ENCODE results near the gene ALDH1A1.

The ALDH1A1 gene

GRCh38 chr9:72978744-72979143 is 25.9 kb upstream of the ALDH1A1 start:
- H3K36me3 ChIP-seq (ENCODE audit: control insufficient read depth in 1 of 2, insufficient read depth in 2 of 2, low read length in 2 of 2): no peaks in the 10 kb centered on the region
- H3K4me1 ChIP-seq (ENCODE audit: control insufficient read depth in 1 of 2, insufficient read depth in 2 of 2, low read length in 2 of 2): no peaks in the 10 kb centered on the region
- H3K4me3 ChIP-seq (ENCODE audit: low read depth in 1 of 2, low read length in 2 of 2): no peak overlapping the region
- no peak overlapping the region for H3K27ac ChIP-seq (ENCODE audit: low read length)
- no peaks in the 10 kb centered on the region for H3K9me3 ChIP-seq (ENCODE audit: control insufficient read depth in 1 of 2, low read length in 2 of 2)
- H3K27me3 ChIP-seq (ENCODE audit: low read depth, low read length): no peaks in the 10 kb centered on the region

- H3K4me3 ChIP-seq (ENCODE audit: low read depth in 1 of 2, low read length in 2 of 2): no peak overlapping the region
- H3K9me3 ChIP-seq (ENCODE audit: control insufficient read depth in 1 of 2, low read length in 2 of 2): no peaks in the 10 kb centered on the region
- no peaks in the 10 kb centered on the region for H3K4me1 ChIP-seq (ENCODE audit: control insufficient read depth in 1 of 2, insufficient read depth in 2 of 2, low read length in 2 of 2)
- no peaks in the 10 kb centered on the region for H3K36me3 ChIP-seq (ENCODE audit: control insufficient read depth in 1 of 2, insufficient read depth in 2 of 2, low read length in 2 of 2)
- H3K27ac ChIP-seq (ENCODE audit: low read length): no peak overlapping the region
- no peaks in the 10 kb centered on the region for H3K27me3 ChIP-seq (ENCODE audit: low read depth, low read length)
These were observed 24.8 kb upstream of the ALDH1A1 start for GRCh38 chr9:72977670-72978069.

GRCh38 chr9:72974501-72974900 is 21.6 kb upstream of the ALDH1A1 start:
- Histone ChIP-seq H3K4me3 (ENCODE audit: low read depth in 1 of 2, low read length in 2 of 2) (no peak overlapping the region), H3K9me3 (ENCODE audit: control insufficient read depth in 1 of 2, low read length in 2 of 2) (no peaks in the 10 kb centered on the region), H3K36me3 (ENCODE audit: control insufficient read depth in 1 of 2, insufficient read depth in 2 of 2, low read length in 2 of 2) (no peaks in the 10 kb centered on the region), H3K27me3 (ENCODE audit: low read depth, low read length) (no peaks in the 10 kb centered on the region), H3K4me1 (ENCODE audit: control insufficient read depth in 1 of 2, insufficient read depth in 2 of 2, low read length in 2 of 2) (no peaks in the 10 kb centered on the region), H3K27ac (ENCODE audit: low read length) (no peak overlapping the region)

GRCh38 chr9:72972636-72973035 is 19.8 kb upstream of the ALDH1A1 start:
- Histone ChIP-seq H3K36me3 (ENCODE audit: control insufficient read depth in 1 of 2, insufficient read depth in 2 of 2, low read length in 2 of 2) (no peaks in the 10 kb centered on the region), H3K27ac (ENCODE audit: low read length) (no peak overlapping the region), H3K4me3 (ENCODE audit: low read depth in 1 of 2, low read length in 2 of 2) (no peak overlapping the region), H3K27me3 (ENCODE audit: low read depth, low read length) (no peaks in the 10 kb centered on the region), H3K4me1 (ENCODE audit: control insufficient read depth in 1 of 2, insufficient read depth in 2 of 2, low read length in 2 of 2) (no peaks in the 10 kb centered on the region), H3K9me3 (ENCODE audit: control insufficient read depth in 1 of 2, low read length in 2 of 2) (no peaks in the 10 kb centered on the region)

DNA sequence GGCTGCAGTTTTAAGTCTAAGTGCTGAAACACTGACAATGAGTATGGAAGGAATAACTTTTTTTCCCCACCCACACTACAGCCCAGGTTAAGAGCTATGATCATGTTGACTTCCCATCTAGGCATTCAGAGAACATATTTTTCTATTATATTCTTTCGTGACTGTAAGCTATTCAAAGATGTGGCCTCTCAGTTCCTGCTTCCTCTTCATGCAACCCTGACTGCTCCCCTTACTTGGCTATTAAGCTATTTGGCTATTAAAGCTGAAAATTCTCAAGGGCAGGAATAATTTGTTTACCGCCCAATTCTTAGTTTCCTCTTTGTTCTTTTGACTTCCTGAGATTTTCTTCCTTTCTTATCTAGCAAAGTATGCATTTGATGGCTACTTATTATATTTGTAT is 18.6 kb upstream of the ALDH1A1 start:
- Histone ChIP-seq H3K4me1 (ENCODE audit: control insufficient read depth in 1 of 2, insufficient read depth in 2 of 2, low read length in 2 of 2) (no peaks in the 10 kb centered on the region), H3K27me3 (ENCODE audit: low read depth, low read length) (no peaks in the 10 kb centered on the region), H3K36me3 (ENCODE audit: control insufficient read depth in 1 of 2, insufficient read depth in 2 of 2, low read length in 2 of 2) (no peaks in the 10 kb centered on the region), H3K4me3 (ENCODE audit: low read depth in 1 of 2, low read length in 2 of 2) (no peak overlapping the region), H3K27ac (ENCODE audit: low read length) (no peak overlapping the region), H3K9me3 (ENCODE audit: control insufficient read depth in 1 of 2, low read length in 2 of 2) (no peaks in the 10 kb centered on the region)

GRCh38 chr9:72960446-72960845 is 7.6 kb upstream of the ALDH1A1 start:
- Histone ChIP-seq H3K27me3 (ENCODE audit: low read depth, low read length) (no peaks in the 10 kb centered on the region), H3K4me3 (ENCODE audit: low read depth in 1 of 2, low read length in 2 of 2) (no peak overlapping the region), H3K27ac (ENCODE audit: low read length) (no peak overlapping the region), H3K4me1 (ENCODE audit: control insufficient read depth in 1 of 2, insufficient read depth in 2 of 2, low read length in 2 of 2) (no peaks in the 10 kb centered on the region), H3K36me3 (ENCODE audit: control insufficient read depth in 1 of 2, insufficient read depth in 2 of 2, low read length in 2 of 2) (no peaks in the 10 kb centered on the region), H3K9me3 (ENCODE audit: control insufficient read depth in 1 of 2, low read length in 2 of 2) (no peaks in the 10 kb centered on the region)

DNA sequence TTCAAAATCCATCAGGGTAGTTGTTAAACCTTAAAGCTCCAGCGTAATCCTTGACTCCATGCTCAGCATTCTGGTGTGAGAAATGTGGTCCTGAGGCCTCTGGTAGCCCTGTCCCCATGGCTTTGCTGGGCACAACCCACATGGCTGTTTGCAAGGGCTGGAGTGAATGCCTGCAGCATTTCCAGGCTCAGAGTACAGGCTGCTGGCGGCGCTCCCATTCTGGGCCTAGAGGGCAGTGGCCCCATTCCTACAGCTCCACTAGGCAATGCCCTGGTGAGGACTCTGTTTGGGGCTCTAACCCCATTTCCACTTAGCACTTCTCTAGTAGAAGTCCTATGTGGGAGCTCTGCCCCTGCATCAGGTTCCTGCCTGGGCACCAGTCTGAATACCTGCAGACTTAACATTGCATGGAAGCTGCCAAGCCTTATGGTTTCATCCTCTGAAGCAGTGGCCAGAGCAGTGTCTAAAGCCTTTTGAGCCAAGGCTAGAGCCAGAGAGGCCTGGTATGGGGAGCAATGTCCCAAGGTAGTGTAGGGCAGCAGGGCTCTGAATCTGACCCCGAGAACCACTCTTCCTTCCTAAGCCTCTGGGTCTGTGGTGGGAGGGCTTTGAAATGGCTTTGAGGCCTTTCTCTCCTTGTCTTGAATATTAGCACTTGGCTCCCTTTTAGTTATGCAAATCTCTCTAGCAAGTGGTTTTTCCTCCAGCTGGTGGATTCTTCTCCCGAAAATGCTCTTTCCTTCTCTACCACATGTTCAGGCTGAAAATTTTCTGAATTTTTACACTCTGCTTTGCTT is 5.8 kb upstream of the ALDH1A1 start:
- Histone ChIP-seq H3K4me1 (ENCODE audit: control insufficient read depth in 1 of 2, insufficient read depth in 2 of 2, low read length in 2 of 2) (no peaks in the 10 kb centered on the region), H3K4me3 (ENCODE audit: low read depth in 1 of 2, low read length in 2 of 2) (no peak overlapping the region), H3K27me3 (ENCODE audit: low read depth, low read length) (no peaks in the 10 kb centered on the region), H3K27ac (ENCODE audit: low read length) (no peak overlapping the region), H3K9me3 (ENCODE audit: control insufficient read depth in 1 of 2, low read length in 2 of 2) (no peaks in the 10 kb centered on the region), H3K36me3 (ENCODE audit: control insufficient read depth in 1 of 2, insufficient read depth in 2 of 2, low read length in 2 of 2) (no peaks in the 10 kb centered on the region)

DNA sequence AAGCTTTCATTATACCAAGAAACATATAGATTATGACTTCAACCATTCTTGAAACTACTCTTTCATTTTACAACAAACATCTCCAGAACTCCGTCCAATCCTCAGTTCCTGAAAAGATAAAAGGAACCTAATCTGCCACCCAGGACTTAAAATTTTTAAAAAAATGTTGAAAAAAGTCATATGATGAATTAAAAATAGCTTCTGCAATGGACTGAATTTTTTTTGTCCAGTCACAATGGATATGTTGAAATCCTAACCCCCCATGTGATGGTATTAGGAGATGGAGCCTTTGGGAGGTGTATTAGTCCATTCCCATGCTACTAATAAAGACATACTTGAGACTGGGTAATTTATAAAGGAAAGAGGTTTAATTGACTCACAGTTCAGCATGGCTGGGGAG is 2.7 kb upstream of the ALDH1A1 start:
- Histone ChIP-seq H3K4me3 (ENCODE audit: low read depth in 1 of 2, low read length in 2 of 2) (no peak overlapping the region), H3K4me1 (ENCODE audit: control insufficient read depth in 1 of 2, insufficient read depth in 2 of 2, low read length in 2 of 2) (peaks cover 0 to 5% of the 10 kb centered on the region in 2 donors), H3K9me3 (ENCODE audit: control insufficient read depth in 1 of 2, low read length in 2 of 2) (no peaks in the 10 kb centered on the region), H3K36me3 (ENCODE audit: control insufficient read depth in 1 of 2, insufficient read depth in 2 of 2, low read length in 2 of 2) (no peaks in the 10 kb centered on the region), H3K27me3 (ENCODE audit: low read depth, low read length) (no peaks in the 10 kb centered on the region), H3K27ac (ENCODE audit: low read length) (no peak overlapping the region)

GRCh38 chr9:72955126-72955455 is 2.2 kb upstream of the ALDH1A1 start:
- Histone ChIP-seq H3K4me1 (ENCODE audit: control insufficient read depth in 1 of 2, insufficient read depth in 2 of 2, low read length in 2 of 2) (peaks cover 0 to 5% of the 10 kb centered on the region in 2 donors), H3K36me3 (ENCODE audit: control insufficient read depth in 1 of 2, insufficient read depth in 2 of 2, low read length in 2 of 2) (no peaks in the 10 kb centered on the region), H3K4me3 (ENCODE audit: low read depth in 1 of 2, low read length in 2 of 2) (no peak overlapping the region), H3K27me3 (ENCODE audit: low read depth, low read length) (no peaks in the 10 kb centered on the region), H3K9me3 (ENCODE audit: control insufficient read depth in 1 of 2, low read length in 2 of 2) (no peaks in the 10 kb centered on the region), H3K27ac (ENCODE audit: low read length) (peak overlapping the region; percentile 11)

DNA sequence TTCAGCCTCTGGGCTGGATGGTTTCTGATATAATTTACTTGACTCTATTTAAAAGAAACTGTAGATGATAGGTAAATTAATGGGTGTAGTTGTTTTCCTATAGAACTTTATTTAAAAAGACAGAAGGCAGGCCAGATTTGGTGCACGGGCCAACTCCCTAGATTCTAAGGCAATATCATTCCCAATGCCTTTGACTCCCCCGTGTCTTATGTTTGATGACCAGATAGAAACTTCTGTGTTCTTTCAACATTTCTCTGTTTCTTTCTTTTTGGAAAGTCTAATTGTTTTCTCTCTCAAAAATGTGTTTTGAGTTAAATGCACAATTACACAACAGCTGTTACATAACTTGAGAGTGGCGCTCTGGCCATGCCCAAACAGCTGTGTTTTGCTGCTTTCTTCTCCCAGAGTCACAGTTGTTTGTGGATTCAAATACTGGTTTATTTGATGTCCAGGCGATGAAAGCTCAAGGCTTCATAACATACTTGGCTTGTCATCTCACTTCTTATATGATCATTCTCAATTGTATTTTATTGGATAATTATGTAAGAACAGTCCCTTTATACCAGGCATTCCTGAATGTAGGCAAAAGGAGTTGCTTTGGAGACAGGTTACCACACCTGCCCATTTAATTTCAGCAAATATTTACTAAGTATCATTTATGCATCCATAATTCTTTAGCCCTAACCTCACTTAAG is 1.7 kb upstream of the ALDH1A1 start:
- Histone ChIP-seq H3K9me3 (ENCODE audit: control insufficient read depth in 1 of 2, low read length in 2 of 2) (no peaks in the 10 kb centered on the region), H3K36me3 (ENCODE audit: control insufficient read depth in 1 of 2, insufficient read depth in 2 of 2, low read length in 2 of 2) (no peaks in the 10 kb centered on the region), H3K4me3 (ENCODE audit: low read depth in 1 of 2, low read length in 2 of 2) (no peak overlapping the region), H3K27me3 (ENCODE audit: low read depth, low read length) (no peaks in the 10 kb centered on the region), H3K4me1 (ENCODE audit: control insufficient read depth in 1 of 2, insufficient read depth in 2 of 2, low read length in 2 of 2) (peaks cover 0 to 5% of the 10 kb centered on the region in 2 donors), H3K27ac (ENCODE audit: low read length) (peak overlapping the region; percentile 93)

GRCh38 chr9:72952381-72952690 is 517 bp downstream of the ALDH1A1 start:
- Histone ChIP-seq H3K27me3 (ENCODE audit: low read depth, low read length) (no peaks in the 10 kb centered on the region), H3K36me3 (ENCODE audit: control insufficient read depth in 1 of 2, insufficient read depth in 2 of 2, low read length in 2 of 2) (no peaks in the 10 kb centered on the region), H3K9me3 (ENCODE audit: control insufficient read depth in 1 of 2, low read length in 2 of 2) (no peaks in the 10 kb centered on the region), H3K27ac (ENCODE audit: low read length) (peak overlapping the region; percentile 93), H3K4me3 (ENCODE audit: low read depth in 1 of 2, low read length in 2 of 2) (peak overlapping the region; percentile 73 to 75), H3K4me1 (ENCODE audit: control insufficient read depth in 1 of 2, insufficient read depth in 2 of 2, low read length in 2 of 2) (peaks cover 18% of the 10 kb centered on the region in 2 donors)
